Activated naive CD8-positive, alpha-beta T cell treated with anti-CD3 and anti-CD28 coated beads, Interleukin-2, amount 50 U/mL, for 24 hours (primary cell): Measurements from ENCODE around the gene ZNF22.
"Not testable (repeated sequence)": the region's sequence is repeated elsewhere in the genome, so short reads cannot be mapped to it uniquely, and the experiment has no call there.

Experiments used
- ATAC-seq: fragments of 150-1000 bp; cut with Tn5 transposase; one replicate; pipeline ENCODE4 v1.10.0; 2021
- DNase-seq: peaks from one replicate; pipeline ENCODE4 v3.0.0; 2021
- H3K27ac Mint-ChIP-seq: one replicate; pipeline ENCODE4 v1.8.0; 2021; ENCODE audit warnings: mild to moderate bottlenecking, mixed read lengths
- H3K27me3 Mint-ChIP-seq: one replicate; pipeline ENCODE4 v1.8.0; 2021; ENCODE audit warnings: mixed read lengths
- H3K36me3 Mint-ChIP-seq: one replicate; pipeline ENCODE4 v1.8.0; 2021; ENCODE audit warnings: low read depth, mixed read lengths
- H3K4me1 Mint-ChIP-seq: one replicate; pipeline ENCODE4 v1.8.0; 2021; ENCODE audit warnings: mixed read lengths
- H3K4me3 Mint-ChIP-seq: one replicate; pipeline ENCODE4 v1.8.0; 2021; ENCODE audit warnings: mild to moderate bottlenecking, moderate library complexity, mixed read lengths
- H3K9me3 Mint-ChIP-seq: one replicate; pipeline ENCODE4 v1.8.0; 2021; ENCODE audit warnings: mixed read lengths

ZNF22 gene

GRCh38 chr10:44998146-44998631 lies 2.5 kb upstream of the ZNF22 start:
- Mint-ChIP-seq H3K9me3 (peaks cover 16% of the 10 kb centered on the region), H3K27ac (no peak overlapping the region), H3K36me3 (peaks cover 21% of the 10 kb centered on the region), H3K4me3 (no peak overlapping the region), H3K27me3 (no peaks in the 10 kb centered on the region), H3K4me1 (peaks cover 40% of the 10 kb centered on the region)
- DNase-seq (no peak), ATAC-seq (no peak)

GRCh38 chr10:45000138-45000751 lies 478 bp upstream of the ZNF22 start:
- Mint-ChIP-seq H3K9me3 (peaks cover 35% of the 10 kb centered on the region), H3K4me1 (peaks cover 36% of the 10 kb centered on the region), H3K27ac (peak overlapping the region; percentile 93), H3K27me3 (no peaks in the 10 kb centered on the region), H3K36me3 (peaks cover 42% of the 10 kb centered on the region), H3K4me3 (peak overlapping the region; percentile 88)
- DNase-seq (no peak), ATAC-seq (no peak)

GRCh38 chr10:45001381-45002148 lies 842 bp downstream of the ZNF22 start:
- ATAC-seq (peak; percentile 68), DNase-seq (peak; percentile 55)
- Mint-ChIP-seq H3K9me3 (peaks cover 35% of the 10 kb centered on the region), H3K4me1 (peaks cover 27% of the 10 kb centered on the region), H3K27me3 (no peaks in the 10 kb centered on the region), H3K36me3 (peaks cover 45% of the 10 kb centered on the region), H3K27ac (peak overlapping the region; percentile 86), H3K4me3 (peak overlapping the region; percentile 88)

- H3K27me3 Mint-ChIP-seq = no peaks in the 10 kb centered on the region
- no peak overlapping the region for H3K4me3 Mint-ChIP-seq
- no peak for DNase-seq
- no peak overlapping the region for H3K27ac Mint-ChIP-seq
- H3K36me3 Mint-ChIP-seq = peaks cover 45% of the 10 kb centered on the region
- no peak for ATAC-seq
- peaks cover 35% of the 10 kb centered on the region for H3K9me3 Mint-ChIP-seq
- peaks cover 27% of the 10 kb centered on the region for H3K4me1 Mint-ChIP-seq
Measured at GRCh38 chr10:45003432-45004000, 2.8 kb downstream of the ZNF22 start.

GRCh38 chr10:45004661-45005060 lies 3.9 kb downstream of the ZNF22 start:
- no peak overlapping the region for H3K27ac Mint-ChIP-seq
- peaks cover 35% of the 10 kb centered on the region for H3K9me3 Mint-ChIP-seq
- ATAC-seq (no peak), DNase-seq (no peak)
- H3K27me3 Mint-ChIP-seq = no peaks in the 10 kb centered on the region
- H3K4me3 Mint-ChIP-seq = no peak overlapping the region
- peaks cover 45% of the 10 kb centered on the region for H3K36me3 Mint-ChIP-seq
- peaks cover 25% of the 10 kb centered on the region for H3K4me1 Mint-ChIP-seq

- Mint-ChIP-seq H3K9me3 (peaks cover 29% of the 10 kb centered on the region), H3K4me1 (peaks cover 18% of the 10 kb centered on the region), H3K27ac (no peak overlapping the region), H3K36me3 (peaks cover 40% of the 10 kb centered on the region), H3K4me3 (no peak overlapping the region), H3K27me3 (no peaks in the 10 kb centered on the region)
- no peak for ATAC-seq
- DNase-seq = no peak
Measured at GRCh38 chr10:45005284-45005683, 4.6 kb downstream of the ZNF22 start.

GRCh38 chr10:45006276-45007030 lies 5.7 kb downstream of the ZNF22 start:
- no peak for DNase-seq
- H3K27me3 Mint-ChIP-seq = no peaks in the 10 kb centered on the region
- peaks cover 39% of the 10 kb centered on the region for H3K36me3 Mint-ChIP-seq
- no peak for ATAC-seq
- peaks cover 13% of the 10 kb centered on the region for H3K4me1 Mint-ChIP-seq
- H3K27ac Mint-ChIP-seq = no peak overlapping the region
- peaks cover 29% of the 10 kb centered on the region for H3K9me3 Mint-ChIP-seq
- no peak overlapping the region for H3K4me3 Mint-ChIP-seq

- Mint-ChIP-seq H3K27me3 (peaks cover 2% of the 10 kb centered on the region), H3K9me3 (peaks cover 23% of the 10 kb centered on the region), H3K36me3 (peaks cover 20% of the 10 kb centered on the region), H3K27ac (no peak overlapping the region), H3K4me3 (no peak overlapping the region), H3K4me1 (peaks cover 2% of the 10 kb centered on the region)
- peak; percentile 57 for ATAC-seq
- no peak for DNase-seq
Measured at GRCh38 chr10:45008524-45009161, 7.9 kb downstream of the ZNF22 start.

GRCh38 chr10:45014557-45014956 lies 13.8 kb downstream of the ZNF22 start:
- not testable (repeated sequence) for H3K4me3 Mint-ChIP-seq, DNase-seq, H3K4me1 Mint-ChIP-seq, H3K27me3 Mint-ChIP-seq, H3K27ac Mint-ChIP-seq, ATAC-seq, H3K36me3 Mint-ChIP-seq
- H3K9me3 Mint-ChIP-seq = peaks cover 12% of the 10 kb centered on the region

- Mint-ChIP-seq H3K27ac (no peak overlapping the region), H3K4me3 (no peak overlapping the region), H3K4me1 (no peaks in the 10 kb centered on the region), H3K36me3 (no peaks in the 10 kb centered on the region), H3K9me3 (peaks cover 12% of the 10 kb centered on the region), H3K27me3 (peaks cover 5% of the 10 kb centered on the region)
- DNase-seq (no peak), ATAC-seq (no peak)
Measured at GRCh38 chr10:45015590-45015989, 14.9 kb downstream of the ZNF22 start.

GRCh38 chr10:45023426-45023825 lies 22.7 kb downstream of the ZNF22 start:
- Mint-ChIP-seq H3K27me3 (no peaks in the 10 kb centered on the region), H3K9me3 (peaks cover 12% of the 10 kb centered on the region), H3K36me3 (no peaks in the 10 kb centered on the region), H3K27ac (no peak overlapping the region), H3K4me3 (no peak overlapping the region), H3K4me1 (no peaks in the 10 kb centered on the region)
- ATAC-seq (no peak), DNase-seq (no peak)

GRCh38 chr10:45034301-45034700 lies 33.6 kb downstream of the ZNF22 start:
- peaks cover 4% of the 10 kb centered on the region for H3K36me3 Mint-ChIP-seq
- DNase-seq = no peak
- H3K27me3 Mint-ChIP-seq = peaks cover 11% of the 10 kb centered on the region
- no peak overlapping the region for H3K27ac Mint-ChIP-seq
- no peak for ATAC-seq
- H3K4me3 Mint-ChIP-seq = no peak overlapping the region
- peaks cover 26% of the 10 kb centered on the region for H3K9me3 Mint-ChIP-seq
- H3K4me1 Mint-ChIP-seq = no peaks in the 10 kb centered on the region

- peaks cover 20% of the 10 kb centered on the region for H3K9me3 Mint-ChIP-seq
- no peak overlapping the region for H3K4me3 Mint-ChIP-seq
- peaks cover 11% of the 10 kb centered on the region for H3K27me3 Mint-ChIP-seq
- H3K36me3 Mint-ChIP-seq = peaks cover 4% of the 10 kb centered on the region
- DNase-seq = no peak
- no peaks in the 10 kb centered on the region for H3K4me1 Mint-ChIP-seq
- ATAC-seq = no peak
- no peak overlapping the region for H3K27ac Mint-ChIP-seq
Measured at GRCh38 chr10:45035673-45036072, 35.0 kb downstream of the ZNF22 start.

GRCh38 chr10:45040921-45041542 lies 40.3 kb downstream of the ZNF22 start:
- Mint-ChIP-seq H3K27ac (no peak overlapping the region), H3K36me3 (no peaks in the 10 kb centered on the region), H3K4me3 (no peak overlapping the region), H3K4me1 (no peaks in the 10 kb centered on the region), H3K9me3 (peaks cover 4% of the 10 kb centered on the region), H3K27me3 (peaks cover 2% of the 10 kb centered on the region)
- ATAC-seq = no peak
- no peak for DNase-seq
